NCI-H526 treated with DMSO at 0.1 percent for 48 hours (cell line): Measurements from ENCODE around the gene FAM118A.
"Not testable (repeated sequence)": the region's sequence is repeated elsewhere in the genome, so short reads cannot be mapped to it uniquely, and the experiment has no call there.

Experiments
- DNase-seq: peaks from one replicate; lab custom pipeline; 2025; lab: John Stamatoyannopoulos, UW

The FAM118A gene

GRCh38 chr22:45308957-45309421, 745 bp upstream of the FAM118A start:
- DNase-seq, result no peak

GRCh38 chr22:45310331-45310976, 720 bp downstream of the FAM118A start:
- DNase-seq, result no peak

GRCh38 chr22:45310977-45311531, 1.3 kb downstream of the FAM118A start:
- no peak for DNase-seq

- no peak for DNase-seq
Observed at GRCh38 chr22:45312415-45312814, 2.7 kb downstream of the FAM118A start.

GRCh38 chr22:45312856-45313255, 3.1 kb downstream of the FAM118A start:
- no peak for DNase-seq

GRCh38 chr22:45314054-45314721, 4.5 kb downstream of the FAM118A start:
- DNase-seq, result no peak

GRCh38 chr22:45314786-45315185, 5.1 kb downstream of the FAM118A start:
- DNase-seq, result no peak

GRCh38 chr22:45316796-45317526, 7.2 kb downstream of the FAM118A start:
- no peak for DNase-seq

GRCh38 chr22:45317551-45318167, 7.9 kb downstream of the FAM118A start:
- DNase-seq, result no peak

GRCh38 chr22:45318168-45318557, 8.4 kb downstream of the FAM118A start:
- DNase-seq, result no peak

- no peak for DNase-seq
Observed at GRCh38 chr22:45318558-45319323, 9.0 kb downstream of the FAM118A start.

GRCh38 chr22:45319324-45319685, 9.6 kb downstream of the FAM118A start:
- no peak for DNase-seq

GRCh38 chr22:45320357-45320976, 10.7 kb downstream of the FAM118A start:
- DNase-seq, result no peak

- DNase-seq, result no peak
Observed at GRCh38 chr22:45321827-45322226, 12.1 kb downstream of the FAM118A start.

GRCh38 chr22:45322873-45323525, 13.3 kb downstream of the FAM118A start:
- no peak for DNase-seq

- no peak for DNase-seq
Observed at GRCh38 chr22:45323695-45324094, 14.0 kb downstream of the FAM118A start.

GRCh38 chr22:45324311-45324711, 14.6 kb downstream of the FAM118A start:
- no peak for DNase-seq

- not testable (repeated sequence) for DNase-seq
Observed at GRCh38 chr22:45328261-45328660, 18.5 kb downstream of the FAM118A start.

- DNase-seq, result no peak
Observed at GRCh38 chr22:45328822-45329529, 19.2 kb downstream of the FAM118A start.

- DNase-seq, result no peak
Observed at GRCh38 chr22:45329530-45329936, 19.8 kb downstream of the FAM118A start.
